Measurements from ENCODE around the gene TPM2.

DNA sequence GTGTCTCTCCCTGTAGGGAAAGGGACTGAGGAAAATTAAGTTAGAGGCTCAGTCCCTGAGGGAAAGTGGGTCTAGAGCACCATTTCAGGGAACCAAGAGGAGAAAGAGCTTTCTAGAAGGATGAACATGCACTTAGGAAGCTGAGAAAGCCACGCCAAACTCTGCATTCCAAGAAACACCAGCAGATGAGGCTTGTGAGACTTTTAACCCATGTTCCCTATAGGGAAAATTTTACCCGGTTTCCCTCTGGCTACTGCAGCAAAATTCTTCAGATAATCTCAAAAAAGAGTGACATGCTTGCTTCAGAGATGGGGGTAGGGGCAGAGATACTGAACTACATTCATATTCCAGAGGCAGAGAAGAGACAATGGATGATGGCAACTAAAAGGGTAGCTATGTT, 33.7 kb upstream of the TPM2 start:
- TF ChIP-seq SP1 (IDR thresholded peaks at IDR 0.05), result no peak
- TF ChIP-seq CTCF (IDR thresholded peaks at IDR 0.05; ENCODE audit: low read depth, low read length, missing input control), result no peak
- TF ChIP-seq, protein P1, sequence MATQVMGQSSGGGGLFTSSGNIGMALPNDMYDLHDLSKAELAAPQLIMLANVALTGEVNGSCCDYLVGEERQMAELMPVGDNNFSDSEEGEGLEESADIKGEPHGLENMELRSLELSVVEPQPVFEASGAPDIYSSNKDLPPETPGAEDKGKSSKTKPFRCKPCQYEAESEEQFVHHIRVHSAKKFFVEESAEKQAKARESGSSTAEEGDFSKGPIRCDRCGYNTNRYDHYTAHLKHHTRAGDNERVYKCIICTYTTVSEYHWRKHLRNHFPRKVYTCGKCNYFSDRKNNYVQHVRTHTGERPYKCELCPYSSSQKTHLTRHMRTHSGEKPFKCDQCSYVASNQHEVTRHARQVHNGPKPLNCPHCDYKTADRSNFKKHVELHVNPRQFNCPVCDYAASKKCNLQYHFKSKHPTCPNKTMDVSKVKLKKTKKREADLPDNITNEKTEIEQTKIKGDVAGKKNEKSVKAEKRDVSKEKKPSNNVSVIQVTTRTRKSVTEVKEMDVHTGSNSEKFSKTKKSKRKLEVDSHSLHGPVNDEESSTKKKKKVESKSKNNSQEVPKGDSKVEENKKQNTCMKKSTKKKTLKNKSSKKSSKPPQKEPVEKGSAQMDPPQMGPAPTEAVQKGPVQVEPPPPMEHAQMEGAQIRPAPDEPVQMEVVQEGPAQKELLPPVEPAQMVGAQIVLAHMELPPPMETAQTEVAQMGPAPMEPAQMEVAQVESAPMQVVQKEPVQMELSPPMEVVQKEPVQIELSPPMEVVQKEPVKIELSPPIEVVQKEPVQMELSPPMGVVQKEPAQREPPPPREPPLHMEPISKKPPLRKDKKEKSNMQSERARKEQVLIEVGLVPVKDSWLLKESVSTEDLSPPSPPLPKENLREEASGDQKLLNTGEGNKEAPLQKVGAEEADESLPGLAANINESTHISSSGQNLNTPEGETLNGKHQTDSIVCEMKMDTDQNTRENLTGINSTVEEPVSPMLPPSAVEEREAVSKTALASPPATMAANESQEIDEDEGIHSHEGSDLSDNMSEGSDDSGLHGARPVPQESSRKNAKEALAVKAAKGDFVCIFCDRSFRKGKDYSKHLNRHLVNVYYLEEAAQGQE (IDR thresholded peaks at IDR 0.05), result no peak
- TF ChIP-seq GABPA (IDR thresholded peaks at IDR 0.05 in 1 of 2, conservative IDR thresholded peaks at IDR 0.05 in 1 of 2), result no peak
- TF ChIP-seq HNF4A (conservative IDR thresholded peaks at IDR 0.05), result no peak
- TF ChIP-seq, protein P2, sequence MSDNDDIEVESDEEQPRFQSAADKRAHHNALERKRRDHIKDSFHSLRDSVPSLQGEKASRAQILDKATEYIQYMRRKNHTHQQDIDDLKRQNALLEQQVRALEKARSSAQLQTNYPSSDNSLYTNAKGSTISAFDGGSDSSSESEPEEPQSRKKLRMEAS (IDR thresholded peaks at IDR 0.05), result no peak
- TF ChIP-seq JUND (IDR thresholded peaks at IDR 0.05), result no peak
- no peak for TF ChIP-seq RAD21 (IDR thresholded peaks at IDR 0.05)
- TF ChIP-seq, protein P3, sequence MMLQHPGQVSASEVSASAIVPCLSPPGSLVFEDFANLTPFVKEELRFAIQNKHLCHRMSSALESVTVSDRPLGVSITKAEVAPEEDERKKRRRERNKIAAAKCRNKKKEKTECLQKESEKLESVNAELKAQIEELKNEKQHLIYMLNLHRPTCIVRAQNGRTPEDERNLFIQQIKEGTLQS (IDR thresholded peaks at IDR 0.05), result no peak
- TF ChIP-seq YY1 (IDR thresholded peaks at IDR 0.05), result no peak
- no peak for TF ChIP-seq TAF1 (conservative IDR thresholded peaks at IDR 0.05)
